Panc1 (cell line): ENCODE results near the gene ATP5F1E. TPM values are rescaled to one million over a fixed set of nuclear protein-coding genes. Genes with fewer than 3 reads are reported as not detected.

Experiments
- ATAC-seq: fragments of 200-7000 bp; cut with Tn5 transposase; 2 replicates; pipeline ENCODE4 v1.9.1; 2020; ENCODE audit warnings: mild to moderate bottlenecking, moderate library complexity
- BruUV-seq: library from RNA; stranded (reverse); fragments of 400-500 nt; replicated peaks from 2 replicates; lab custom pipeline; 2021; lab: Mats Ljungman, UMichigan
- CTCF ChIA-PET: fragments of 300-600 bp; sonication (Branson Sonifier 250); formaldehyde crosslinking; loops from one replicate; lab custom pipeline; 2022; ENCODE audit warnings: antibody characterized with exemption; lab: Charles Lee
- POLR2A ChIA-PET: fragments of 300-600 bp; sonication (Branson Sonifier 250); formaldehyde crosslinking; loops from one replicate; lab custom pipeline; 2022; ENCODE audit warnings: antibody characterized with exemption; lab: Charles Lee
- DNase-seq: peaks from one replicate; pipeline ENCODE4 v3.0.0-alpha.2; 2010; ENCODE audit warnings: low read depth, low spot score
- H3K27ac ChIP-seq: 2 replicates; pipeline ENCODE4 v1.5.1; 2011; ENCODE audit warnings: mild to moderate bottlenecking, low read length, inconsistent platforms
- H3K27me3 ChIP-seq: fragments of 200-500 bp; sonication (Bioruptor generic); 2 replicates; pipeline ENCODE4 v1.6.0; 2014; ENCODE audit warnings: low read length, inconsistent platforms; ENCODE audit not compliant: control insufficient read depth, insufficient read depth
- H3K36me3 ChIP-seq: fragments of 200-500 bp; sonication (Bioruptor generic); 2 replicates; pipeline ENCODE4 v1.5.1; 2014; ENCODE audit warnings: inconsistent platforms, mild to moderate bottlenecking, low read length, moderate library complexity; ENCODE audit not compliant: control insufficient read depth, insufficient read depth
- H3K4me1 ChIP-seq: 2 replicates; pipeline ENCODE4 v1.5.1; 2011; ENCODE audit warnings: inconsistent platforms, mild to moderate bottlenecking, low read length, moderate library complexity; ENCODE audit not compliant: control insufficient read depth, insufficient read depth
- H3K4me3 ChIP-seq, 2 experiments: 2 replicates each; pipeline ENCODE4 v1.5.1; 2011 to 2012; ENCODE audit warnings: low read depth in 2 of 2, low read length in 2 of 2, mild to moderate bottlenecking in 2 of 2, inconsistent platforms in 1 of 2, moderate library complexity in 1 of 2
- H3K9me3 ChIP-seq: fragments of 200-500 bp; sonication (Bioruptor generic); 2 replicates; pipeline ENCODE4 v1.5.1; 2014; ENCODE audit warnings: low read depth, mild to moderate bottlenecking, inconsistent platforms, low read length, moderate library complexity; ENCODE audit not compliant: control insufficient read depth, insufficient read depth
- POLR2AphosphoS5 ChIP-seq: IDR thresholded peaks from 2 replicates; pipeline ENCODE4 v1.6.1; 2012; ENCODE audit warnings: mild to moderate bottlenecking, low read depth, low read length, moderate library complexity
- SIN3A ChIP-seq: IDR thresholded peaks from 2 replicates; pipeline ENCODE4 v1.6.1; 2012; ENCODE audit warnings: low read depth, mild to moderate bottlenecking, low read length, moderate library complexity, borderline replicate concordance; ENCODE audit not compliant: insufficient read depth
- TCF7L2 ChIP-seq: IDR thresholded peaks from 2 replicates; pipeline ENCODE4 v1.6.1; 2011; ENCODE audit warnings: mild to moderate bottlenecking, low read depth, low read length, inconsistent platforms
- in situ Hi-C: cut with HindIII; loops from 2 replicates; pipeline ENCODE4 v1.10.0; 2016; ENCODE audit warnings: low sequenced_read_pairs, low pct_unique_long_range_greater_than_20kb
- intact Hi-C: fragments of 100-400 bp; cut with micrococcal nuclease; formaldehyde crosslinking; loops from one replicate; pipeline ENCODE4 v1.10.0; 2022; ENCODE audit not compliant: unreplicated experiment
- total RNA-seq: library from RNA; stranded (reverse); gene quantifications from one replicate; pipeline ENCODE4 v1.2.1, GENCODE V29; 2021; ENCODE audit not compliant: unreplicated experiment
- TF ChIP-seq, protein P1 (sequence below), 2 experiments: IDR thresholded peaks; 2 replicates each; pipeline ENCODE4 v1.6.1; 2011 to 2012; ENCODE audit warnings: low read depth in 2 of 2, control low read depth in 1 of 2, low read length in 1 of 2, mild to moderate bottlenecking in 1 of 2, moderate library complexity in 1 of 2; ENCODE audit not compliant: insufficient read depth in 1 of 2
- TF ChIP-seq, protein P2 (sequence below): fragments of 450-650 bp; IDR thresholded peaks from 2 replicates; pipeline ENCODE4 v1.5.1; 2017; ENCODE audit warnings: mild to moderate bottlenecking

Gene ATP5F1E
- total RNA-seq, 1 experiment from 2014 or later: 90.6 TPM

DNA sequence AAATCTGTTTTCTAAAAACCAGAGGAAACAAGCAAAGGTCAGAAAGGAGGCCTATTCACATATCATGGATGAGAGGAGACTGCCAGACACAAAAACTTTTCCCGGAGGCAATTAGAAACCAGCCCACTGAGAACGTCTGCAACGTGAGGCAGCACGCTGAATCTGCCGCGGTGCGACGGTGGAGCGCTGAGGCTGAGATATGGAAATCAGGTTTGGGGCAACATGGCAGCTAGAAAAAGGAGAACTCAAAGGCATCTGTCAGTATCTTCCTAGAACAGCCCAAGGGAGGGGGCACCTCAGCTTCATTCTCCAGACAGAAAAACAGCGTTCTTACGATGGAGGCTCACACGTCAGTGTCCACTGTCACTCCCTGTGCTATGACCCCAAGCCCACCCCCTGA lies 5.3 kb upstream of the ATP5F1E start:
- Histone ChIP-seq H3K36me3 (peaks cover 47% of the 10 kb centered on the region), H3K9me3 (no peaks in the 10 kb centered on the region), H3K27ac (no peak overlapping the region), H3K27me3 (no peaks in the 10 kb centered on the region), H3K4me1 (peaks cover 36% of the 10 kb centered on the region), H3K4me3 (no peak overlapping the region)
- ATAC-seq: no peak
- in situ Hi-C loops: no loop called here
- POLR2A ChIA-PET: no interaction called here
- CTCF ChIA-PET: no interaction called here
- DNase-seq: no peak
- TF ChIP-seq POLR2AphosphoS5 (no peak), SIN3A (no peak), TCF7L2 (no peak)
- TF ChIP-seq, protein P1, sequence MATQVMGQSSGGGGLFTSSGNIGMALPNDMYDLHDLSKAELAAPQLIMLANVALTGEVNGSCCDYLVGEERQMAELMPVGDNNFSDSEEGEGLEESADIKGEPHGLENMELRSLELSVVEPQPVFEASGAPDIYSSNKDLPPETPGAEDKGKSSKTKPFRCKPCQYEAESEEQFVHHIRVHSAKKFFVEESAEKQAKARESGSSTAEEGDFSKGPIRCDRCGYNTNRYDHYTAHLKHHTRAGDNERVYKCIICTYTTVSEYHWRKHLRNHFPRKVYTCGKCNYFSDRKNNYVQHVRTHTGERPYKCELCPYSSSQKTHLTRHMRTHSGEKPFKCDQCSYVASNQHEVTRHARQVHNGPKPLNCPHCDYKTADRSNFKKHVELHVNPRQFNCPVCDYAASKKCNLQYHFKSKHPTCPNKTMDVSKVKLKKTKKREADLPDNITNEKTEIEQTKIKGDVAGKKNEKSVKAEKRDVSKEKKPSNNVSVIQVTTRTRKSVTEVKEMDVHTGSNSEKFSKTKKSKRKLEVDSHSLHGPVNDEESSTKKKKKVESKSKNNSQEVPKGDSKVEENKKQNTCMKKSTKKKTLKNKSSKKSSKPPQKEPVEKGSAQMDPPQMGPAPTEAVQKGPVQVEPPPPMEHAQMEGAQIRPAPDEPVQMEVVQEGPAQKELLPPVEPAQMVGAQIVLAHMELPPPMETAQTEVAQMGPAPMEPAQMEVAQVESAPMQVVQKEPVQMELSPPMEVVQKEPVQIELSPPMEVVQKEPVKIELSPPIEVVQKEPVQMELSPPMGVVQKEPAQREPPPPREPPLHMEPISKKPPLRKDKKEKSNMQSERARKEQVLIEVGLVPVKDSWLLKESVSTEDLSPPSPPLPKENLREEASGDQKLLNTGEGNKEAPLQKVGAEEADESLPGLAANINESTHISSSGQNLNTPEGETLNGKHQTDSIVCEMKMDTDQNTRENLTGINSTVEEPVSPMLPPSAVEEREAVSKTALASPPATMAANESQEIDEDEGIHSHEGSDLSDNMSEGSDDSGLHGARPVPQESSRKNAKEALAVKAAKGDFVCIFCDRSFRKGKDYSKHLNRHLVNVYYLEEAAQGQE (IDR thresholded peaks at IDR 0.05; ENCODE audit: insufficient read depth in 1 of 2, low read depth in 2 of 2, low read length in 1 of 2): no peak
- TF ChIP-seq, protein P2, sequence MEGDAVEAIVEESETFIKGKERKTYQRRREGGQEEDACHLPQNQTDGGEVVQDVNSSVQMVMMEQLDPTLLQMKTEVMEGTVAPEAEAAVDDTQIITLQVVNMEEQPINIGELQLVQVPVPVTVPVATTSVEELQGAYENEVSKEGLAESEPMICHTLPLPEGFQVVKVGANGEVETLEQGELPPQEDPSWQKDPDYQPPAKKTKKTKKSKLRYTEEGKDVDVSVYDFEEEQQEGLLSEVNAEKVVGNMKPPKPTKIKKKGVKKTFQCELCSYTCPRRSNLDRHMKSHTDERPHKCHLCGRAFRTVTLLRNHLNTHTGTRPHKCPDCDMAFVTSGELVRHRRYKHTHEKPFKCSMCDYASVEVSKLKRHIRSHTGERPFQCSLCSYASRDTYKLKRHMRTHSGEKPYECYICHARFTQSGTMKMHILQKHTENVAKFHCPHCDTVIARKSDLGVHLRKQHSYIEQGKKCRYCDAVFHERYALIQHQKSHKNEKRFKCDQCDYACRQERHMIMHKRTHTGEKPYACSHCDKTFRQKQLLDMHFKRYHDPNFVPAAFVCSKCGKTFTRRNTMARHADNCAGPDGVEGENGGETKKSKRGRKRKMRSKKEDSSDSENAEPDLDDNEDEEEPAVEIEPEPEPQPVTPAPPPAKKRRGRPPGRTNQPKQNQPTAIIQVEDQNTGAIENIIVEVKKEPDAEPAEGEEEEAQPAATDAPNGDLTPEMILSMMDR: no peak
- intact Hi-C loops: no loop called here
- BruUV-seq: no TSS peak

DNA sequence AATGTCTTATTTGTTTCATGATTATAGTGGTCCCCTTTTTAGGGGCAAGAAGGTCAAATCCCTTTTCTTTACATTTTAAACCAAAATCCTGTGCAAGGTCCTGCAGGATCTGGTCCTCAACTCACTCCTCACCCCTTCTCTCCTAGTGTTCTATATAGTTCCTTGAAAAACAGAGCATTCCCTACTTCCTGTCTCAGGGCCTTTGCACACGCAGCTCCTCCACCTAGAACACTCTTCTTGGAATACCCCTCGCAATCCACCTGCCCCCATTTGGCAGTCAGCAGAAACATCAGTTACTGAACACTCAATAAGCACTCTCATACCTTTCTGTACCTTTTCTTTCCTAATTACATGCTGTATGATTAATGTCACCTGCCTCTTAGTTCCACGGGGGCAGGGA lies 3.2 kb upstream of the ATP5F1E start:
- Histone ChIP-seq H3K4me1 (peaks cover 36% of the 10 kb centered on the region), H3K9me3 (no peaks in the 10 kb centered on the region), H3K27ac (no peak overlapping the region), H3K4me3 (no peak overlapping the region), H3K27me3 (no peaks in the 10 kb centered on the region), H3K36me3 (peaks cover 53% of the 10 kb centered on the region)
- ChIA-PET CTCF (no interaction called here), POLR2A (no interaction called here)
- no peak for ATAC-seq
- no TSS peak for BruUV-seq
- TF ChIP-seq POLR2AphosphoS5: no peak
- TF ChIP-seq, protein P2: no peak
- TF ChIP-seq, protein P1 (IDR thresholded peaks at IDR 0.05; ENCODE audit: insufficient read depth in 1 of 2, low read depth in 2 of 2, low read length in 1 of 2): no peak
- TF ChIP-seq TCF7L2: no peak
- TF ChIP-seq SIN3A: no peak
- in situ Hi-C loops: no loop called here
- intact Hi-C loops: no loop called here
- no peak for DNase-seq
